IPS DF 4.7 (cell line): Measurements from ENCODE around the gene DESI1.
"Not testable (repeated sequence)": the region's sequence is repeated elsewhere in the genome, so short reads cannot be mapped to it uniquely, and the experiment has no call there.

ENCODE experiments used
- DNase-seq: peaks from one replicate; pipeline ENCODE4 v3.0.0-alpha.2; 2013; ENCODE audit warnings: low spot score; ENCODE audit errors: extremely low read depth

The DESI1 gene

DNA sequence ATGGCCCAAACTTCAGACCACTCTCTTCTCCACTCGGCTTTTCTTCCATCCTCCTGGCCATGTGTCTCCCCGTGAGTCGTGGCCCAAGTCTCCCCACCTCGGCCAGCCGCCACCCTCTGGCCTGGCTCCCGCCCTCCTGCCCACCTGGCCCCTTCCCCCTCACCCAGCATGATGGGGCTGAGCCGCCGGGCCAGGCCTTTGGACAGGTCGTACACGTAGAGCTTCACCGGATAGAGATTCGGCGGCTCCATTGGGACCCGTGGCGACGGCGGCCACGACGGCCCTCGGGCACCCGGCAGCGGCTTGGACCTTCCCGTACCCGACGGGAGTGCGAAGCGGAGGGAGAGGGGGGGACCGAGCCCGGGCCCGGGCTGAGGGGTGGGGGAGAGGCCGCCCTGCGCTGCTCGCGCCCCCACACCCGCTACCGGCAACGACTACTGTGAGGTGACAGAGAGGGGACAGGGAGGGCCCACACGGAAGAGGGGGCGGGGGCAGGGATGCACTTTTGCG lies at the start of gene DESI1:
Gene DESI1, minus strand, starts transcription at position 455 of the 510 bp plus-strand sequence. Its CDS starts 204 bp downstream, at position 251.
- no peak for DNase-seq

DNA sequence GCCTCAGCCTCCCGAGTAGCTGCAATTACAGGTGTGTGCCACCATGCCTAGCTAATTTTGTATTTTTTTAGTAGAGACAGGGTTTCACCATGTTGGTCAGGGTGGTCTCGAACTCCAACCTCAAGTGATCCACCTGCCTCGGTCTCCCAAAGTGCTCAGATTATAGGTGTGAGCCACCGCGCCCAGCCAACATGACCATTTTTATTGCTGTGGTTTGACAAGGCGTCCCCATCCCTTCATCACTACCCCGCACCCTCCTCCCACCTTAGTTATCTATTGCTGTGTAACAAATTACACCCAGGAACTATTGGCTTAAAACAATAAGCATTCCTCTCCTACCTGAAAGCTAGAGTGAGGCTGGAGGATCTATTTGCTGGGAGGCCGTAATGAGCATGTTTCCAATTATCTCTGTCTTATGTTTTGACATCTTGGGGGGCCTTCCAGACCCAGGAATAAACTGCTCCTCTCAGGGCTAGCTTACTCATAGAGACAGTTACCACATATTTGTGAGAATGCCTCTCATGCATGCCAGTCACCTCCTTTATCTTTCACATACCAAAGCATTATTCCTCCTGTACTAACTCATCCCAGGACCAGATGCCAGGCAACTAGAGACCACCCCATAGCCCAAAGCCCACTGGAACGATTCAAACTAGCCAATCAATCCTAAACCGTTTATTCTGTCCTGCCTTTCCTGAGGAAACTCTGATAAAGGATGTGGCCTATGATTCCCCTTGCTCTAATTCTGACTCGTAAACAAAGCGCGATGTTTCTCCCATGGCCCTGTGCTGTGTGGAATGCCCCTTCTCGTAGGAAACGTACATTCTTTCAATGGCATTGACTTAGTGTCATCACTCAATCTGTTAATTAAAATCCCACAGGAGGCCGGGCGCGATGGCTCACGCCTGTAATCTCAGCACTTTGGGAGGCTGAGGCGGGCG lies 48.4 kb upstream of the DESI1 start:
- DNase-seq, result no peak

DNA sequence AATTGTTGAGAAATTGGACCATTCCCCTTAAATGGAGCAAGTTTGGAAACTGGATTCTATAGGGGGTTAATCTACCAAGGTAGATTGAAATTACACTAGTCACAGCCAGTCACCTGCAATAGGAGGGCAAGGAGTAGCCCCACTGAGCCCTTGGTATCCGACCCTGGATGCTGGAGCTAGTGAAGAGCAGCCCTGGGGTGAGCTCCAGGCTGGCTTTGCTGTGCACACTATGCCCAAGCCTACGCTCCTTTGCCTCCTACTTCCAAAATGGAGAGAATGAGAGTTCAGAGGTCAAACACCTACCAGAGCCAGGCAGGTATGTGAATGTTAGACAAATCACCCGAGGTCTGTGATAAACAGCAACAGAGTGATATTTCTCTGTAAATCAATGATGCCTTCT lies 44.1 kb upstream of the DESI1 start:
- DNase-seq, result no peak

DNA sequence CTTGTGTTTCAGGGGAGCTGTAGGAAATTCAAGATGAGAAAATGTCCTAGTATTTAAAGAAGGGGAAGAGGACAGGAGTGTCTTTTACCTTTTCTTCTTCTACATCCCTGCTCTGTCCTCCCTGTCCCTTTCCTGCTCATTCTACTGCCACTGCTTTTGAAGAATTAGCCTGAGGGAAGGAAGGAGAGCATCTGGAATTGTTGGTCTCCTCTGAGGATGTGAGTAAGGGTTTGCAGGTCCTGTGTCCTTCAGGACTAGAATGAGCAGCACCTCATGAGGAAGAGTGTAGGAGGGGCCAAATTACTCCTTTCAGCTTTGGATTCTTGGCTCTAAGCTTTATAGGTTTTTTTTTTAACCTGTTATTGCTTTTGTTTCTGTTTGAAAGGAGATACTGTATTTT lies 43.6 kb upstream of the DESI1 start:
- DNase-seq, result no peak

DNA sequence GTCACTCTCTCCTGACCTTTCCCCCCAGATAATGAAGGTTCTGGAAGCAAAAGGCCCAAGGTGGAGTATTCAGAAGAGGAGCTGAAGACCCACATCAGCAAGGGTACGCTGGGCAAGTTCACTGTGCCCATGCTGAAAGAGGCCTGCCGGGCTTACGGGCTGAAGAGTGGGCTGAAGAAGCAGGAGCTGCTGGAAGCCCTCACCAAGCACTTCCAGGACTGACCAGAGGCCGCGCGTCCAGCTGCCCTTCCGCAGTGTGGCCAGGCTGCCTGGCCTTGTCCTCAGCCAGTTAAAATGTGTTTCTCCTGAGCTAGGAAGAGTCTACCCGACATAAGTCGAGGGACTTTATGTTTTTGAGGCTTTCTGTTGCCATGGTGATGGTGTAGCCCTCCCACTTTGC lies 42.8 kb upstream of the DESI1 start:
- DNase-seq, result not testable (repeated sequence)

DNA sequence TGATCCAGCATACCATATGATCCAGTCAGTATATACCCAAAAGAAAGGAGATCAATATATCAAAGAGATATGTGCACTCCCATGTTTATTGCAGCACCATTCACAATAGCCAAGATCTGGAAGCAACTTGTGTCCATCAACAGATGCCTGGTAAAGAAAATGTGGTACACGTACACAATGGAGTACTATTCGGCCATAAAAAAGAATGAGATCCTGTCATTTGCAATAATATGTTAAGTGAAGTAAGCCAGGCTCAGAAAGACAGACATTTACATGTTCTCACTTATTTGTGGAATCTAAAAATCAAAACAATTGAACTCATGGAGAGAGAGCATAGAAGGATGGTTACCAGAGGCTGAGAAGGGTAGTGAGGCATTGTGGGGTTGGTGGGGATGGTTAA lies 40.9 kb upstream of the DESI1 start:
- no peak for DNase-seq

DNA sequence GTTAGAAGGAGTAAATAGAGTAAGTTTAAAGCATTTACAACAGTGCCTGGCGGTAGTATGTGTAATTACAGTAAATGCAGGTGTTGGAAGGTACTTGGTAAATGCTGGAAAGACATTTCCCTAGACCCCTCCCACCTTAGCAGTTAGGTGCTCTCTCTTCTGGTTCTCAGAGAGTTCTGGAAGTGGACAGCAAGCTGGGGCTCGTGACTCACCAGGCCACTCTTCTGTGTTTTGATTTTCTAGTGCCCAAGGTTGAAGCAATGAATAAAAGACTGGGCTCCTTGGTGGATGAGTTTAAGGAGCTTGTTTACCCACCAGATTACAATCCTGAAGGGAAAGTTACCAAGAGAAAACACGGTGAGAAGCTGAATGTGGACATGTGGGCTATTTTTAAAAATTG lies 40.2 kb upstream of the DESI1 start:
- no peak for DNase-seq

DNA sequence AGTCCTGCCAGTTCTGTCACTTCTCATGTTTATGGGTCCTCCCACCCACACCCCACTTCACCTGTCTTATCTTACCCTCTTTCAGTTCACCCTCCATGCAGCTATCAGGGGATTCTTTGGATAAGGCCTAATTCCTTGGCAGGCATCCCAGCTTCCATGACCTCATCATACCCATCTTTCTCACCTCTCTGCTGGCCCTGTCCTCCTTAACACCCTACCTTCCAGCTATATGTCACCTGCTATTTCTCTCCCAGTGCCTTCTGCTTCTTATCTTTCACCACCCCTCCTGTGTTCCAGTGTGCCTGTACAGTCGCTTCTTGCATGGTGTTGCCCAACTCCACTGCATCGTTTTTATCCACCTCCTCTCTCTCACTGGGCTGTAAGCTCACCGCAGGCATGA lies 39.6 kb upstream of the DESI1 start:
- DNase-seq, result no peak

DNA sequence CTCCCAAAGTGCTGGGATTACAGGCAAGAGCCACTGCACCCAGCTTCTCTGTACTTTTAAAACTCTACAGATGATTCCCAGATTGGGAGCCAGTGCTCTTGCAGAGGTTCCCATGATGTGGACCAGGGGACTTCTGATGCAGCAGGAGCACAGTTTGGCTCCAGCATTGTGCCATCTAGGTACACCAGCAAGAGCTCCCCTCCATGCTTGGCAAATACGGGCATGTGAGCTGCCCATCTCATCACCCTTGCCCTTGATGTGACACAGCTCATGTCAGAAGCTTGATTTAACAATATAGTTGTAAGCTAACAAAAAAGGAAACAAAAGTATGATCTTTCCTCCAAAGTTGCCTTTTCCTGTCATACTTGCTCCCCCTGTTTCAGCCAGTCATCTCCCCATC lies 39.1 kb upstream of the DESI1 start:
- DNase-seq, result no peak

DNA sequence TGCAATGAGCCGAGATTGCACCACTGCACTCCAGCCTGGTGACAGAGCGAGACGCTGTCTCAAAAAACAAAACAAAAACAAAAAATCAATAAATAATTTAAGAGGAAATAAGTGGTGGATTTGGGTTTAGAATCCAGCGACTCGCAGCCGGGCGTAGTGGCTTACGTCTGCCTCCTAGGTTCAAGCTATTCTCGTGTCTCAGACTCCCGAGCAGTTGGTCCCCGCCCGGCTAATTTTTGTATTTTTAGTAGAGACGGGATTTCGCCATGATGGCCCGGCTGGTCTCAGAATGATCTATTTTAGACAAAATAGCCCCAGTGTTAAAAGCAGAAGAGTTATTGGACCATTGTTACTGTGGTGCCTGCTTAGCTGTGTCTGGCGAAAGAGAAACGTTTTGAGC lies 38.0 kb upstream of the DESI1 start:
- no peak for DNase-seq

DNA sequence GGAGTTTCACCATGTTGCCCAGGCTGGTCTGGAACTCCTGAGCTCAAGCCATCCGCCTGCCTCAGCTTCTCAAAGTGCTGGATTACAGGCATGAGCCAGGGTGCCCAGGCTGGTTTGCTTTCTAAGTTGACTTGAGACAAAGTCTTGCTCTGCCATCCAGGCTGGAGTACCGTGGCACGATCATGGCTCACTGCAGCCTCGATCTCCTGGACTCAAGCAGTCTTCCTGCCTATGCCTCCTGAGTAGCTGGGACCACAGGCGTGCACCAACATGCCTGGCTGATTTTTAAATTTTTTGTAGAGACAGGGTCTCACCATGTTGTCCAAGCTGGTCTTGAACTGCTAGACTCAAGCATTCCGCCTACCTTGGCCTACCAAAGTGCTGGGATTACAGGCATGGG lies 36.9 kb upstream of the DESI1 start:
- no peak for DNase-seq

DNA sequence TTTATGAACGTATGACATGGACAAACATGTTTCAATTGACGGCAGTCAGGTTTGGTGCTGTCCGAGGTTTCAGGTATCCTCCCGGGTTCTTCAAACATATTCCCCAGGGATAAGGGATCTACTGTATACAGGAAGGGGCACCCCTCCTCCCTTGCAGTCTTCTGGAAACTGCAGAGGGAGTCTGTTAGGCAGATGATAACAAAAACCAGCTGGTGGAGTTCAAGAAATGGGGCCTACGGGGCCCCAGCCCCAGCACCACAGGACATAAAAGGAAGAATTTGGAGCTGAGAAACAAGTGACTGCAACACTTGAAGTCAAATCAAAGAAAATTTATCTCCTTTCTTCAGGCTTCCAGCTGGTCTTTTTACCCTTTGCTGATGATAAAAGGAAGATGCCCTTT lies 35.7 kb upstream of the DESI1 start:
- DNase-seq, result no peak

DNA sequence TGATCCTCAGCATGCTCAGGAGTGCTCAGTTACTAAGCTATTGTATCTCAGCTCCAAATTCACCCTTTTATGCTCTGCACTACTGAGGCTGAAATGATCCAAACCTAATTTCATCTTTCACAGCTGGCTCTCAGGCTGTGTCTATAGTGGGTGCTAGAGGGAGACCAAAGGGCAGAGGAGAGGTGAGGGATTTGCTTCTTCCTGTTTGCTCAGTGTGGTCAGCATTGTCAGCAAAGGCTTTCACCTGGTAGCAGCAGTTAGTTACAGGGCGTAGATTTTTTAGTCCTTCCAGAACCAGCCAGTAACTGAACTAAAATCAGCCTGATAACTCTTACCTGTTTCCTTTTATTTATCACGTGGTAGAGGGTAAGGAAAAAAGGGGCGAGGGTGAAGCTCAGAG lies 33.5 kb upstream of the DESI1 start:
- DNase-seq, result no peak

DNA sequence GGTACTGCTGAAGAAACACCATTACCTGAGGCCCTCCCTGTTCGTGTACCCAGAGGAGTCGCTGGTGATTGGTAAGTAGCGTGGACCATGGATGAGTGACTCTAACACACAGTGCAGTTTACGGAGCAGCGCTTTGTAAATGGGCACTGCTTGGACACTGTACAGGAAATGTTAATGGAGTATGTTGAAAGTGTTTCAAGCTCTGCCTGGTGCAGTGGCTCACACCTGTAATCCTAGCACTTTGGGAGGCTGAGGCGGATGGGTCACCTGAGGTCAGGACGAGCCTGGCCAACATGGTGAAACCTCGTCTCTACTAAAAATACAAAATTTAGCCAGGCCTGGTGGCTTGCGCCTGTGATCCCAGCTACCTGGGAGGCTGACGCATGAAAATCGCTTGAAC lies 30.0 kb upstream of the DESI1 start:
- no peak for DNase-seq

DNA sequence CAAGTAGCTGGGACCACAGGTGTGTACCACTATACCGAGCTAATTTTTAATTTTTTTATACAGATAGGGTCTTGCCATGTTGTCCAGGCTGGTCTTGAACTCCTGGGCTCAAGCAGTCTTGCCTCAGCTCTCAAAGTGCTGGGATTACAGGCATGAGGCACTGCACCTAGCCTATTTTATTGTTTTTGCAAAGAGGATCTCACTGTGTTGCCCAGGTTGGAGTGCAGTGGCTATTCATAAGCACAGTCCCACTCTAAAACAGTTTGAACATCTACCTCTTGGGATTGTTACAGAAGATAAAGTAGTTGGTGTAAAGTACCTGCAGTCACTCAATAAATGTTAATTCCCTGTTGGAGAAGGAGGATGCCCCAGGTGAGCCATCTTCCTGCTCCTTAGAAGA lies 29.4 kb upstream of the DESI1 start:
- DNase-seq, result no peak

DNA sequence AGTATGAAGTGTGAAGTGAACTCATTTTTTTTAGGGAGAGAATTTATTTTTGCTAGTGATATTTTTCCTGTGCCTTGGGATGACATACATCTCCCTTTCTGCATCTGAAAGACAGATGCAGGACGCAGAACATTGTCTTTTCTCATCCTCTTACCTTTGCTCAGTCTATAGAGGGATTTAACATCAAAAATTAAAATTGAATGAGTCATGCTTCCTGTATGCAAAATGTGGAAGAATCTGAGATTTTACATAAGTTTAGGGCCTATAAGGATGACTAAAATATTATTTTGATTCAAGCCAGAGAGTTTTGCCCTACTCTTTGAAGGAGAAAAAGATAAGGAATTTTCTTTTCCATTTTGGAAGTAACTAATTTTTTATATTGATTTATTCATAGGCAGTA lies 27.6 kb upstream of the DESI1 start:
- DNase-seq, result no peak

DNA sequence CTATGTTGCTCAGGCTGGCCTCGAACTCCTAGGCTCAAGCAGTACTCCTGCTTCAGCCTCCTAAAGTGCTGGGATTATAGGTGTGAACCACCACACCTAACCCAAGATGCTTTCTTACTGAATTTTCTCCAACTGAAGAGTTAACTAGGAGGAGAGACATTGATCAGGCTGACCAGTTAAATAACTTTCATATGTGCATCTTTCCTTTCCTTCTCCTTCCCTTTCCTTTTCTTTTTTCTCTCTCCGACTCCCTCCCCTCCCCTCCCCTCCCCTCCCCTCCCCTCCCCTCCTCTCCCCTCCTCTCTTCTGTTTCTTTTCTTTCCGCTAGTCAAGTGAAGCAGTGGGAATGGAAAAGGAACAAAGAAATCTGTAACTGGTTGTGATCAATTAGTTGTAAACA lies 26.9 kb upstream of the DESI1 start:
- DNase-seq, result no peak

DNA sequence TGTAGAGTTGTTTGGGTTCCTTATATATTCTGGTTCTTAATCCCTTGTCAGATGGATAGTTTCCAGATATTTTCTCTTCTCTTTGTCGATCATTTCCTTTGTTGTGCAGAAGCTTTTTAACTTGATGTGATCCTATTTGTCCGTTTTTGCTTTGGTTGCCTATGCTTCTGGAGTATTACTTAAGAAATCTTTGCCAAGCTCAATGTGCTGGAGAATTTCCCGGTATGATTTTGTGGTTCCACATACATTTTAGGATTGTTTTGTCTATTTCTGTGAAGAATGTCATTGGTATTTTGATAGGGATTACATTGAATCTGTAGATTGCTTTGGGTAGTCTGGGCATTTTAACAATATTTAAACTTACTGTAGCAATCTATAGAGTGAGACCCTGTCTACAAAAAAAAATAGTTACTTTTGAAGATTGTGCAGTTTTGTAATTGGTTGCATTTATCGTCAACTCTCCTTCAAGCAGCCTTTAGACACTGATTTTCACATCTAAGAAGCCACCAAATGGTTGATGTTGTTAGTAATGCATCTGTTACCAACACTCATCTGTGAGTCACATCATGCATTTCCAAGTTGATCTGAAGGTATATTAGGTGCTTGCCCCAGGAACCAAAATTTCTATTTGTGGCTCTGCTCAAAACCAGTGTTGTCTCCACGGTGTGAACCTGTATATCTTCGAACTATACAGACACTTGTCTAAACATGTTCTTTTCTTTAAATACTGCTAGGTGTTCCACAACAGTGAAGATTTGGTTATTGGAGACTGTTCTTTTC lies 21.7 kb upstream of the DESI1 start:
- DNase-seq, result no peak

DNA sequence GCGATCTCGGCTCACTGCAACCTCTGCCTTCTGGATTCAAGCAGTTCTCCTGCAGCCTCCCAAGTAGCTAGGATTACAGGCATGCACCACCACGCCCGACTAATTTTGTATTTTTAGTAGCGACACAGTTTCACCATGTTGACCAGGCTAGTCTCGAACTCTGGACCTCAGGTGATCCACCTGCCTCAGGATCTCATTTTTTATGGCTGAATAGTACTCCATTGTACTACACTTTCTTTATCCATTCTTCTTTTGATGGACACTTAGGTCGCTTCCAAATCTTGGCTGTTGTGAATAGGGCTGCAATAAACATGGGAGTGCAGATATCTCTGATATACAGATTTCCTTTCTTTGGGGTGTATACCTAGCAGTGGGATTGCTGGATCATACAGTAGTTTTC lies 21.0 kb upstream of the DESI1 start:
- DNase-seq, result no peak

DNA sequence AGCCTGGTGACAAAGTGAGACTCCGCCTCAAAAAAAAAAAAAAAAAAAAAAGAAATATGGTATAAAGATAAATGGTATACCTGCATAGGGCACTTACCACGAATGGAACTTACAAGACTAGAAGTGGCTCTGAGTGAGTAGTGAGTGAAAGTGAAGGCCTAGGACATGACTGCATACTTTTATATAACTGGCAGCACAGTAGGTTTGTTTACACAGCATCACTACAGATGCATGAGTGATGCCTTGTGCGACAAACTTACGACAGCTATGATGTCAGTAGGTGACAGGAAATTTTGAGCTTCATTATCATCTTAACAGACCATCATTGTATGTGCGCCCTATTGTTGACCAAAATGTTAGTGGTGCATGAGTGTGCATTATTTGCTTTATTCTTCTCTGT lies 17.9 kb upstream of the DESI1 start:
- DNase-seq, result no peak

DNA sequence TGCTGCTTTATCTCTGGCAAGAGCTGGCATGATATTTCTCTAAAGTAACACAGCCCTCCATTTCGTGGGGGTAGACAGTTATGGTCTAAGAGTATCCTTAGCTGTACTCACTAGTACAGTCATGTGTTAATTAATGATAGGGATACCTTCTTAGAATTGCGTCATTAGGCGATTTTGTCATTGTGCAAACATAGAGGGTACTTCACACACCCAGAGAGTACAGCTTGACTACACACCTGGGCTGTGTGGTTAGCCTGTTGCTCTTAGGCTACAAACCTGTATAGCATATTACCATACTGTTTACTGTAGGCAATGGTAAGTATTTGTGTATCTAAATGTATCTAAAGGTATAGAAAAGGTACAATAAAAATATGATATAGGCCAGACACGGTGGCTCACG lies 17.3 kb upstream of the DESI1 start:
- DNase-seq, result no peak

DNA sequence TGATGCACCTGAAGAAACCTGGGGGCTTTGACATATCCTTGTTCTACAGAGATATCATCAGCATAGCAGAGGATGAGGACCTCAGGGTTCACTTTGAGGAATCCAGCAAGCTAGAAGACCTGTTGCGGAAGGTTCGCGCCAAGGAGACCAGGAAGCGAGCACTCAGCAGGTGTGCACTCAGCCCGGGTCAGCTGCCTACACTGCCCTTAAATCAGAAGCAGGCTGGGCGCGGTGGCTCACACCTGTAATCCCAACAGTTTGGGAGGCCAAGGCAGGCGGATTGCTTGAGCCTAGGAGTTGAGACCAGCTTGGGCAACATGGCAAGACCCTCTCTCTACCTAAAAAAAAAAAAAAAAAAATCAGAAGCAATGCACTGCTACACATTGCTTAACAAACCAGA lies 16.8 kb upstream of the DESI1 start:
- not testable (repeated sequence) for DNase-seq
